NAMALWA (cell line): Measurements from ENCODE around the gene FAM83F.
A peak's percentile ranks its signal among the peaks of the same experiment; 100 is the strongest.
"Not testable (repeated sequence)": the region's sequence is repeated elsewhere in the genome, so short reads cannot be mapped to it uniquely, and the experiment has no call there.

Experiments used
- DNase-seq: peaks from one replicate; pipeline ENCODE4 v3.0.0-alpha.2; 2015; ENCODE audit warnings: low spot score

The FAM83F gene

DNA sequence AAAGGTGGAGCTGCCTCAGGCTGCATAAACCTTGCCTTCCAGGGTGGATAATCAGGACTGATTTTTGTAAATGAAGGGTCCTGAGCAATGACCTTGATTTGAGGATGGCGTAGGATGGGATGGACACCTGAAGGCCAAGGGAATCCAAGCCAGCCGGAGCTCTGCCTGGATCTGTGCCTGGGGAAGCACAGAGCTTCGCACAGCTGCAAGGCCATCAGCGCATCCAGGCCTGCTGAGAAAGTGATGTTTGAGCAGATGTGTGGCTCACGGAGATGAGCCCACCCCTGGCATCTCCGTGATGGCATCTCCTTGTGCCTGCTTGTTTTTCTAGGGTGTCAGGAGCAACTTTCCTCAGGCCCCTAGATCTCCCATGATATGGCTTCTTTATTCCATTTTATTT lies 23.3 kb downstream of the FAM83F start:
- no peak for DNase-seq

DNA sequence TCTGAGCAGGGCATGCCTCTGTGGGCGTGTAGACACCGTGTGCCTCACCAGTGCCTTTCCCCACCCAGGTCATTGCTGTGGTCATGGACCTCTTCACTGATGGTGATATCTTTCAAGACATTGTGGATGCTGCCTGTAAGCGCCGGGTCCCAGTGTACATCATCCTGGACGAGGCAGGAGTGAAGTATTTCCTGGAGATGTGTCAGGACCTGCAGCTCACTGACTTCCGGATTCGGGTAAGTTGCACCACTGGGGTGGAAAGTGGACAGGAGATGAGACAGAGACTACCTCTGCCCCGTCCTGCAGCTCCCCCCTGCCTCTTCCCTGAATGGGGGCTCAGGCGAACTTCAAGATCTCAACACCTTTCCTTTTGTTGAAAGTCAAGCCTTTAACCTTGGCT lies 24.3 kb downstream of the FAM83F start:
- DNase-seq = no peak

DNA sequence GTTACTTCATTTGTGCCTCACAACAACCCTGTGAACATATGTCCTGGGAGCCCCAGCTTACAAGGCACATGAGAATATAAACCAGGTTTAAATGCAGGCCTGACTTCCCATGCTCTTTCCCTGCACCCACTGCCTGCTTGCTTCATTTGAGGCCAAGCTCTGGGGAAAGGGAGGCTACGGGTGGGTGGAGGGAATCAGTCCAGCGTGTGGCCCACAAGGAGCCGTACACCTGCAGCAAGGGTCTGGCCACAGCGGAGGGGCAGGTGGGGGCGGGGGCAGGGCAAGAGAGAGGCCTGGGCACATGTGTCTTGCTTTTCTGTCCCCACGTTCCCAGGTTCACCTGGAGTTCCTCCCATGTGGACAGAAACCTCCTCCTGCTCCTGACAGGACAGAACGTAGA lies 26.2 kb downstream of the FAM83F start:
- DNase-seq = no peak

DNA sequence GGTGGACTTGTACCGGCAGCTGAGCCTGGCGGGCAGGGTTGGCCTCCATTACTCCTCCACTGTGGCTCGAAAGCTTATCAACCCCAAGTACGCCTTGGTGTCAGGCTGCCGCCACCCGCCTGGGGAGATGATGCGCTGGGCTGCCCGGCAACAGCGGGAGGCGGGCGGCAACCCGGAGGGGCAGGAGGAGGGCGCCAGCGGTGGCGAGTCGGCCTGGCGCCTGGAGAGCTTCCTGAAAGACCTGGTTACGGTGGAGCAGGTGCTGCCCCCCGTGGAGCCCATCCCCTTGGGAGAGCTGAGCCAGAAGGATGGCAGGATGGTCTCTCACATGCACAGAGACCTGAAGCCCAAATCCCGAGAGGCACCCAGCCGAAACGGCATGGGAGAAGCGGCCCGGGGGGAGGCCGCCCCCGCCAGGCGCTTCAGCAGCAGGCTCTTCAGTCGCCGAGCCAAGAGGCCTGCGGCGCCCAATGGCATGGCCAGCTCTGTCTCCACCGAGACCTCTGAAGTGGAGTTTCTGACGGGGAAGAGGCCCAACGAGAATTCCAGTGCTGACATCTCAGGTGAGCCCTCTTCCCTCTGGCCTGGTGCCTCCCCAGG lies 26.7 kb downstream of the FAM83F start:
- DNase-seq = no peak

DNA sequence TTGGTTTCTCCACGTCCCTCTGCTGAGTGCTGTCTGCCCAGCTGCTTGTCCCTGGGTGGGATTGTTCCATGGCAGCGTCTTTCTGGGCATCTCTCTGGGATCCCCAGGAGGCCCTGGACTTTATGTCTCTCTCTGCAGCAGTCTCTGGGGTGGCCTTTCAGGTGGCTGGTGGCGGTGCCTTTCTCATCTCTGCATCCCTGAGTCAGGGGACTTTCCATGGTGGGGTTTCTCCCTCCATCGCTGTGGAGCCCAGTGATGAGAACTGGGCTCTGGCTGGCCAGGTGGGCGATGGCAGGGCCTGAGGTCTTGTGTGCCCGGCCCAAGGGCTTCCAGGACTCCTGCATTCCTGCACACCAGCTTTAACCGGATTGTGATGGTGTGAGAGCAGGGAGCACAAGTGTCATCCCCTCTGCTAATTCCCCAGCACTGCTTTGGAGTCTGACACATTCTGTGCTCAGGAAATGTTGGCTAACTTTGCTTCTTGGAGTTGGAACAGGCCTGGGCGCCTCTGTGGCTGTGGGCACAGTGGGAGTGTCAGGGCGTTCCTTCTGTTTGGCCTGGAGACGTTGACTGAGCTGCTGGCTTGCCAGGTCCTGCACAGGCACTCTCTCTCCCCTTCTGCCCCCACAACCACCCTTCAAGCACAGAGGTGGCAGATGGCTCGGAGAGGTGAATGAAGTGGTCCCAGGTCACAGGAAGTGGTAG lies 27.9 kb downstream of the FAM83F start:
- no peak for DNase-seq

DNA sequence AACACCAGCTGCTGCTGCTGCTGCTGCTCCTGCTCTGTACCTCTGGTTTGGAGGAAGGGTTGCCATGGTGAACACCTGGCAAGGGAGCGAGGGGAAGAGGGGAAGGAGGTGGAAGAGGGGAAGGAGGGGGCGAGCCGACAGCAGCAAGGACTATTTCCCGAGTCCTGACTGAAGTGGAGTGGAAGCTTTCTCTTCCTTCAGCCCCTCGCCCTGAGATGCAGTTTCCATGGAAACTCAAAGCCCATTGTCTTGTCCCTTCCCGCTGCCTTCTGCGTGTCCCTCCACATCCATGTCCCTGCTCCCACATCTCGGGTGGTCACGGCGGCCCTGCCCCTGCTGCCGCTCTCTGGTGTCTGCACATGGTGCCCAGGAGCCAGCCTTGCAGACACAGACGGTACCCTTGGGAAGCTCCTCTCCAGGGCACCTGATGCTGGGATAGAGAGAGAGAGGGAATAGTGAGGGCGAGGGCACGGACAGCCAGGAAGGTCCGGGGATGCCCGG lies 28.6 kb downstream of the FAM83F start:
- no peak for DNase-seq

DNA sequence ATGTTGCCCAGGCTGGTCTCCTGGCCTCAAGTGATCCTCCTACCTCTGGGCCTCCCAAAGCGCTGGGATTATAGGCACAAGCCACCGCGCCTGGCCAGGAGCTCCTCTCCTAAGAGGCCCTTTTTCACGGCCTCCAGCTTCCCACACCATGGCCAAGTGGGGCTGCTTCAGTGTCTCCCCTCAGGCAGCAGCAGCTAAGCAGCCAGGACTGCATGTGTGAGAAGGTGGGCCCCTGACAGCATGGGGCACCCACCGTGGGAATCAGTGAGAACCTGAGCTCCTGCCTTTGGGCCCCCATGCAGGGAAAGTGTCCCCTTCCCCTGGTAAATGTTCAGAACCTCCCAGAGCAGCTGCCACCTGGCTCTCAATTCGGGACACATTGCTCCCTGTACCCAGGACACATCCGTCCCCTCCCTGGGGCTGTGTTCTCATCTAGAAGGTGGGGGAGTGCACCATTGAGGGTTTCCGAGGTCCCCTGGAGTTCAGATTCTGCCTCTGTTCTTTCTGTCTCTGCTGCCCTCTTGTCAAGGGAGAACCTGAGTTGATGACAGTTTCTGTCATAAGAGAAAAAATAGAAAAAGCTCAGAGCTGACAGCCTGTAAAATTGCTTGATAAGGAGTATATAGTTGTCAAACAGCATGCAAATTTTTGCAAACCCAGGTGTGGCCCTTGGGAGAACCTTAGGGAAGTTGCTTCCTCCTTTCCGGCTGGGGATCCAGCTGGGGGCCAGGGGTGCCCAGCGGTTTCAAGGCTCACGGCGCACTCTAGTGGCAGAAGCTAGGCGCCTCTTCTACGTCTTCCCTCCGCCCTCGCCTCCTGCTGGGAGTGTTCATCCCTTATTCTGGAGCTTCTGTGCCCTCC lies 29.7 kb downstream of the FAM83F start:
- DNase-seq = peak; percentile 73

DNA sequence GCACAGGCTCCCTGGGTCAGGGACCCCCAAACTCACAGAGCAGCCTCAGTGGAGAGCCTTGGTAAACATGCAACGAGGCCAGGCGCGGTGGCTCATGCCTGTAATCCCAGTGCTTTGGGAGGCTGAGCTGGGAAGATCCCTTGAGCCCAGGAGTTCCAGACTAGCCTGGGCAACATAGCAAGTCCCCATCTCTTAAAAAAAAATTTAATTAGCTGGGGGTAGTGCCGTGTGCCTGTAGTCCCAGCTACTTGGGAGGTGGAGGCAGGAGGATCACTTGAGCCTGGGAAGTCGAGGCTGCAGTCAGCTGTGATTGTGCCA lies 30.3 kb downstream of the FAM83F start:
- not testable (repeated sequence) for DNase-seq

DNA sequence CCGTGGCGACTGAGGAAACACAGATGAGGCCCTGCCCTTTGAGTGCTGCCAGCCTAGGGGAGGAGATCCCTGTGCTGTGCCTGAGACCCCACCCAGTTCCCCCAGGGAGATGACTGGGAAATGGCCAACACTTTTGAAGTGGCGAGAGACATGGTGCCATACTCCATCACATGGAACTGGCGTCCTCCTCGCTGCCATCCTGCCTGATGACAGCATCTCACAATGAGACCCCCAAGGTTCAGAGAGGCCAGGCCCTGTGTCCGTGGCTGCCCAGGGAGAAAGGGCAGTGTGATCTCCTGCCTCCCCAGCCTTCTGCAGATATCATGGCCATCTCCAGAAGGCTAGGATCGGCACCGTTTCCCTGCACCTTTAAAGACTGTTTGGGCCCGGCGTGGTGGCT lies 31.1 kb downstream of the FAM83F start:
- DNase-seq = no peak

DNA sequence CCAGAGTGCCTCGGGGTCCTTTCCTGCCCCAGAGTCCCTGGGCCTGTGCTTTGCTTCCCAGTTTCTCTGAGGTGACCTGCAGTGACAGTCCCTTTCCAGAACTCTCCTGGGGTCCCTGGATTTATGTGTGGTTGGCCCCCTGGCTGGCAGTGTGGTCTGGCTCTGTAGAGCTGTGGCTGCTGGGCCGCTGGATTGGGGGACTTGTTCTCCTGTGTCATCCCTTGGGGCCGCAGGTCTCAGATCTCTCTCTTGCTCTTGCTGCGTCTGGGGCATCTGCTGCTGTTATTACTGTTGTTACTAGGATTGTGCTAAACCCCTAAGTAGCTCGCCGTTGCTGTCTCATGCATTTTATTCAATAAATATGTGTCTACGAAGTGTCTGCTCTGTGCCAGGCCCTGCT lies 31.9 kb downstream of the FAM83F start:
- no peak for DNase-seq

DNA sequence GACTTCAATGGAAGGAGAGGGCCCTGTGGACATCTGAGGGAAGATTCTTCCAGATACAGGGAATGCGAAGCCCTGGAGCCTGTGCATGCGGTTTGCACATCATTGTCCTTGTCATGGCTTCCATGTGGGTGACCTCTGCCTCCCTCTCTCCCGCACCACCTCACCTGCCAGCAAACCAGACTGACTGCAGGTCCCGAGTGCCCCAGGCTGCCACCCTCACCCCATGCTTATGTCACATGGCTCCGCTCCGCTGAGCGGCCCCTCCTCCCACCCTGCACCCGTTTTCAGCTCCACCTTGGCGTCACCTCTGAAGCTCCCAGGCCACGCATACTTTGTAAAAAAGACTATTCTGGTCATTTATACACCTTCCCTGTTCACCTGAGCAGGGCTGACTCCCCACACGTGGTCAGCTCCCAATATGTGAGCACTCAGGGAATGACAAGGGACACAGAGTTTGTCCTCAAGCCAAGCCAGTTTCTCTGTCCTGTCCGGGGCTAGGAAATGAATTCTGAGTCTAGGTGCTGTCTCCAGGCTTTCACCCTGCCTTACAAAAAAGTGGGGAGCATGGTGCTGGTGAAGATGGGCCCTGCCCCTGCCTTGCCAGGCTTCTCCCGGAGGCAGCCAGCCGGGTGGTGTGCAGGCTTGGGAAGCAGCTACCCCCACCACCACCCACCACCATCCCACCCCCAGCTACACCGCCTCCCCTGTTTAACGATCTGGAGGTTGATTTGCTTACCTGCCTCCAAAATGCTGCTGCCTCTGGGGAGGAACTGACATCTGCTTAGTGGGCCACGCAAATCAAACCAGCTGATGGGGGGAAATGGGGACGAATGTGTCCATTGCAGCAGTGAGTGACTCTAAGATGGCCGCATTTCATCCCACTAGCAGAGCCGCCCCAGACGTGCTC lies 32.7 kb downstream of the FAM83F start:
- no peak for DNase-seq

DNA sequence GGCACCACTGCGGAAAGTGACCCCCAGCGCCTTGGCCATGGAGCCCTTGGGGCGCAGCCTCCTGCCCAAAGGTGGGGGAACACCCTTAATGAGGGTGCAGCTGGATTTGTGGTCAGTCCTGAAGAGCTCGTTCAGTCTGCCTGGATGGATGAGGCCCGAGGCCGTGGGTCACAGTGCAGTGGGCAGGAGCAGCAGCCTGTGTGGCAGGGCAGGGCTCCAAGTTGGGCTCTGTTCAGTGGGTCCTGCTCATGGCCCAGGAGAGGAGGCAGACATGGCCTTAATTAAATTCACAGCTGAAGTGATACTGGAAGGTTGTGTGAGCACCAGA lies 33.3 kb downstream of the FAM83F start:
- DNase-seq = no peak

DNA sequence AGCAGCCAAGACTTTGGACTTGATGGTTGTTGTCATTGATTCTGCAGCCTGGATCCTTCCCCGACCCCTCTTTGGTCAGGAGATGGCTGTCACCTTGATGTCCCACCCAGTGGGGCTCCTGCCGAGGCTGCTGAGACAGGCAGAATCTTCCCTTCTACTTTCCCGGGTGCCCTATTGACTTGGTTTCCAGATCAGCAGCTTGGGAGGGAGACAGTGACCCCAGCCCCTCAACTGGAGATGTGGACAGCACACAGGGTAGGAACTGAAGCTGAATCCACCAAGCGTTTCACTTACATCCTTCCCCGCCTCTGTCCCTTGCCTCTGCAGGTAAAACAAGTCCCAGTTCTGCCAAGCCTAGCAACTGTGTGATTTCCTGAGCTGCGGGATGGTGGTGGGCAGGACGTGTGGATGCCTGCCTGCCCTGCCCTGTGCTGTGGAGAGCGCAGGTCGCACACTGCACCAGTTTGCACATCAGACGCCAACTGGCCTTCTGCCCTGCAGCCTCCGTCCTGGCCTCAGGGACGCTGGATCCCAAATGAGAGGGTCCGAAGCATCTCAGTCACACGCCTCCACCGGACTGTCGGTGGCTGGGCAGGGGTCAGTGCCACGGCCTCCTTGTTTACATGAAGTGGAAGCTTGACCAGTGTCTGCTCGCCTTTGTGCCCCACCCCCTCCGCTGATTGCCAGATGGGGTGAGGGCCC lies 34.6 kb downstream of the FAM83F start:
- no peak for DNase-seq

DNA sequence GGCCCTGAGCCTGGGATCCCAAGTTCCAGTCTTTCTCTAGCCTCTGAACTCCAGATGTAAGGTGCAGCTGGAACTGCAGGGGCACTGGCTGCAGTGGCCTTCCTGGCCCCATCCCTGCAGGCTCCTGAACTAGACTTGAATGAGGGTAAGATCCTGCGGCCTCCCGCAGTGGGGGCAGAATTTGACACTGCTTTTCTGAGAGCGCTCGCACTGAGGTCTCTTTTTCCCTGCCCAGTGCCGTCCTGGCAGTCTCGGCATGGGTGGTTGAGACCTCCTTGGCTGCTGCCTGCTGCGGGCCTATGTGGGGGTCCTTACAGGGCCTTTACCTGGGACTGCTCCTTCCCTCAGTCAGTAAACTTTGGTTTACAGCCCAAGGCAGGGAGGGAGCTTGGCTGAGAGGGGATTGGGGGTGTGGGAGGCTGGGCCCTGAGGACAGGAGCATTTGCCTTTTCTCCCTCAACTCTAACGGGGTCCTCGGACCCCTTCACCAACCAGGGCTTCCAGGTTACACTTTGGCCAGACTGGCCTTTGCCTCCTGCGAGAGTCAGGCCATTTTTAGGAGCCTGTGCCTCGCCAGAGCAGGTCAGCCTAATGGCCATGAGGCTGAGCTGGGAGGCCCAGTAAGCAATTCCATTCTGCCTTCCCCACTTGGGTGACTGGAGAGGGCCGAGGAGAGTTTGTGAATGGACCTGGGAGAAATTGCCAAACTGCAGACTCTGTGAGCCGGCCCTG lies 35.4 kb downstream of the FAM83F start:
- no peak for DNase-seq

DNA sequence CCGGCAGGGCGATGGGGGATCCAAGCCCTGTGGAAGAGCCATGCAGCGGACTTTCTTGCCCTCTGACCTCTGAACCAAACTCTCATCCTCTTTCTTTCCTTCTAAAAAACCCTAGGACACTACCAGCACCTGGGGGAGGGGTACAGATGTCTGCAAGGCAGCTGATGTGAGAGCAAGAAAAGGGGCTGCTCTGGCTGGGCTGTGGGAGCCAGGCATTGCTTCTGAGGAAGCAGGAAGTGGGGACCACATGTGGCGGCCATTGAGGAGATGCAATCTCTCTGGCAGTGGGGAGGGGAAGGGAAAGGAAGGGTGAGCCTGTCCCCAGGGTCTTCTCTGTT lies 36.0 kb downstream of the FAM83F start:
- DNase-seq = no peak

DNA sequence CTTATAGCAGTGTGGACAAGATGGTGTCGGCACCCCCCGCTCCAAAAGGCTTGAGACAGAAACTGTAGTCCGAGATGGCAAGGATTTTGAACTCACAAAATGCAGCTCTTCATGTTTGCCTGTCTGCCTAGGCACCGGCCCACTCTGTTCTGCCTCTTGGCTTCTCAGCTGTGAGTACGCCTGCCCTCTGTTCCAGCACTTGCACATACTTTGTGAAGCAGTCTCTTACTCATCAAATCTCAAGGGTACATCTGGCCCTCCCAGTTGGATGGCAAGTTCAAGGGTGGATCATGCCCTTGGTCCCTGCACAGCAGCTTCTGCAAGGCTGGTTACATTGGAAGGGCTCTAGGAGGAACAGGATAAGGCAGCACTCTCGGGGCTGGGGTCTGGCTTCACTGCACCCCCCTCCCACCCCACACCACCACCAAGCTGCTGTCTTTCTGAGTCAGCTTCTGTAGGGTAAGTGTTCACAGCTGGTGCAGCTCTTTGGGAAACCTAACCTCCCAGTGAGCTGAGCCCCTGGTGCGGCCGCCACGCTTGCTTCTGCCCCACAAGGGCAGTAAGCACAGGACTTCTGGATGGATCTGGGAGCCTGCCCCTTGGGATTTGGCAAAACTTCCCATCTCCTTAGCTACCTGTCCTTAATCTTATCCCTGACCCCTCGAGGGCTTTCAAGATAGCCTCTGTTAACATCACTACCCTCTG lies 37.2 kb downstream of the FAM83F start:
- DNase-seq = no peak

DNA sequence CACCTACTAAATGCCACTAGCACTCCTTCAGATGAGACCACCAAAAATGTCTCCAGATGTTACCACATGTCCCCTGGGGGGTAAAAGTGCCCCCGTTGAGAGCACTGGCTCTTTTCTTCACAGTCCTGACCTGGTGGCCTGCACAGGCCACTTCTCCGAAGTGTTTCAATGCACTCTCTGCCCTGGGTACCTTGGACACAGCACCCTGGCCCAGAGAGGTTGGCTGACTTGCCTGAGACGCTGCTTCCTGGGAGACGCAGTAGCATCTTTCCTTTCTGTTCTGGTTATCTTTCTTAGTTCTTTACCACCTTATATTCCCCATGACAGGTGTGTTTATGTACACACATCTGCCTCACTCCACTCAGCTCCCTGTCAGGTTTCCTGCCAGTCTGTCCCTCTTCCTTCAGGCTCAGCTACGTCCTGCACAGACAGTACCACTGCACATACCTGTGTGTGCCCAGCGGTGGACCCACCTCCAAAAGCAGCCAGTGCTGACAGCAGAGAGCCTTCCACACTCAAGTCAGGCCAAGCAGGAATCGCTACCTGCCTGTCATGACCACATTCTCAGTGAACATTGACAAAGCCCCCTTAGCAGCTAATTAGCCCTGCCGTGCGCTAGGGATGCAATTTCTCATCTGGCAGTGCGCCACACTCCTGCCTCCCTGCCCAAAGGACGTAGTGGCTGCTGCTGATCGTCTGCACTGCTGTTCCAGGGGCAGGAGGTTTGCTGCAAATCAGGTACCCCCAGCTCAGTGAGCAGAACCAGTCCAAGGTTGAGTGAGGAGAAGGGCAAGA lies 39.0 kb downstream of the FAM83F start:
- no peak for DNase-seq

DNA sequence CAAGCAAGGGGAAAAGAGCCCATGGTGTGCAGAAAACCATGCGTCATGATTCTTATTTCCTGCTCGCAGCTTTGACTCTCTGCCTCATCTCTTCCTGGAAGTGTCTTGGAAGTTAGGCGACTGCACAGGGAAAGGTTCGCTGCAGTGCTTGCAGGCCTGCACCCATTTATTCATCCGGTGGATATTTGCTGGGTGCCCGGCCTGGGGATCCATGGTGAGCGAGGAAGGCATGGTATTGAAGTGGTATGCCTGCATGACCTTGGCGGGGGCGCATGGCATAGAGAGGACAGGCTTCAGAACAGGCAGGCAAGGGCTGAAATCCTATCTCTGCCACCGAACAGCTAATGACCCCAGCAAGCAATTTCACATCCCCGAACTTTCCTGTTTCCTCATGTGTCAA lies 40.6 kb downstream of the FAM83F start:
- no peak for DNase-seq

DNA sequence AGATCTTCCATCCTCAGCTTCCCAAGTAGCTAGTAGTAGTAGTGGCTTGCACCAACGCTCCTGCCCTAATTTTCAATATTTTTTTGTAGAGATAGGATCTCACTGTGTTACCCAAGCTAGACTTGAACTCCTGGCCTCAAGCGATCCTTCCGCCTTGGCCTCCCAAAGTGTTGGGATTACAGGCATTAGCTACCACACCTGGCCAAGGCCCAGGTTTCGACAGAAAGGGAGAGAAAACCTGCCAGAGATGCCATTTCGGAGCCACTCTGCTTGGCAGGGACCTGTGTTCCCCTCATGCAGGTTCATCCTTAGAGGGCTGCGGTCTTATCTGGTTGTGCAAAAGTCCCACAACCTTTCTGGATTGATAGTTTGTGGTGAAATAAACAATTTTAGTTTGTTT lies 41.4 kb downstream of the FAM83F start:
- no peak for DNase-seq
